NCI-H1092 treated with DMSO at 0.1 percent for 48 hours (cell line): Measurements from ENCODE around the gene SOX10.
"Not testable (repeated sequence)": the region's sequence is repeated elsewhere in the genome, so short reads cannot be mapped to it uniquely, and the experiment has no call there.

Source experiments
- DNase-seq: peaks from one replicate; lab custom pipeline; 2025; lab: John Stamatoyannopoulos, UW

The SOX10 gene

DNA sequence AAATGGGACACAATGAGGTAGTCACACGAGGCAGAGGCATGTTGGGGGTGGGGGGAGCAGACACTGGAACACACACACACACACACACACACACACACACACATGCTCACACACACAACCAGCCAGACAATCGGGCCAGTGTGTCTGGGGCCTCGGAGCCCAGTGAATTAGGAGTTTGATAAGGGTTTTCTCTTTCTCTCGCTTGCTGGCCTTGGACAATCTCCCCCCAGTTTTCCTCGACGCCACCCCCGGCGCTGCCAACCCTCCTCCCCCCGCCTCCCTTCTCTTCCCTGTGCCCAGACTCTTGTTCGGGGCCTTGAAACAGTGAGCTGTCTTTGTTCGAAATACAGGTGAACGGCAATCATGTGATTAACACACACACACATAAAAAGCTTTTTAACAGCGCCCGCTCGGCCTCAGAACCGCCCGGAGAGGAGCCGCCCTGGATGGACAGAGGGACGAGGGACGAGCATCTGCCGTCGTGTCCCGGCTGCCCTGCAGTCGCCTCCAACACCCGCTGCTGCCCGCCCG lies 1.5 kb upstream of the SOX10 start:
- no peak for DNase-seq

DNA sequence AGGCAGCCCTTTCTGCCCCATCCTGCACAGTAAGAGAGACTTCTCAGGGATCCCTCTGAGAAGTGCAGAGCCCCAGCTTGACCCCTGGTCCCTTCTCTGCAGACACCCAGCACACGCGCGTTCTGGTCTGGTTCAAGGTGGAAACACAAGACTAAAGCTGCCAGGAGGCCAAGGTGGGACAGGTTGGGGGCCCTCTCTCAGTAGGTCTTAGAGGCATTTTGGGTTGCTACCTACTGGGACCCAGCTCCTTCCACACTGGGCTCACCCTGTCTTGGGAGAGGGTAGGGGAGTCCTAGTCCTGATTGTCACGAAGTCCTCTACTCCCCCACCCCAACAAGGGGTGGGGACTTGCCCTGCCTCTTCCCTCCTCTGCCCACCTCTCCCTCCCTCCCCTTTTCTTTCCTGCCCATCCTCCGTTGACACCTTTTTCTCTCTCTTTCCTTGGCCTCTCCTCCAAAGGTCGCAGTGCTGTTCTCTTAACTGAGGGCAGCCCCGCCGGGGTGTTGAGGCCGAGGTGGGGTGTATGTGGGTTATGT lies 763 bp upstream of the SOX10 start:
- DNase-seq = no peak

DNA sequence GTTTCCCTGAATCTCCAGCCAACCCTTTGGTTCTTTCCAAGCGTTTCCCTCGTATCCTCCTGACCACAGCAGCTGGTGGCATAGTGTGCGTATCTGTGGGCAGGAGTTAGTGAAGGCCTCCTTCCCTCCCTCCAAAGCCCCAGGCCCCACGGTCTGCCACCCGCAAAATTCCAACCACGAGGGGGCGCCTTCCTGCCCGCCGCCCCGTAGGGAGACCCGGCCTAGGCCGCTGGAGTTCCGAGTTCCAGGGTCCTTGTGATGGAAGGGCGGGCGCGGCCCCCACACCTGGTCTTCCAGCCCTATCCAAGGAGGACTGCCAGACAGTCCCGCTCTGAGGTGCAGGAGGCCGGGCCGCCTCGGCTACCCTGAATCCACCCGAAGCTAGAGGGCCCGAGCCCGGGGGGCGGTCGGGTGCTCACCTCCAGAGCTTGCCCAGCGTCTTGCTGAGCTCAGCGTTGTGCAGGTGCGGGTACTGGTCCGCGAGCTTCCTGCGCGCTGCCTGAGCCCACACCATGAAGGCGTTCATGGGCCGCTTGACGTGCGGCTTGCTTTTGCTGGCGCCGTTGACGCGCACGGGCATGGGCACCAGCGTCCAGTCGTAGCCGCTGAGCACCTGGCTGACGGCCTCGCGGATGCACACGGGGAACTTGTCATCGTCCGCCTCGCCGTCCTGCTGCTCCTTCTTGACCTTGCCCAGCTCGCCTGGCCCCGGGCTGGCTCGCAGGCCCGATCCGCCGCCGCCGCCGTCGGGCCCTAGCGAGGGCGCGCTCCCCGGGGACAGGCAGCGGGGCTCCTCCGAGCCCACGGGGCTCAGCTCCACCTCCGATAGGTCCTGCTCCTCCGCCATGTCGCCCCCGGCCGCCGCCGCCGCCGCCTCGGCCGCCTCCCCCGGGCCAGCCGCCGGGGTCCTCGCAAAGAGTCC lies 1.2 kb downstream of the SOX10 start:
- DNase-seq = no peak

DNA sequence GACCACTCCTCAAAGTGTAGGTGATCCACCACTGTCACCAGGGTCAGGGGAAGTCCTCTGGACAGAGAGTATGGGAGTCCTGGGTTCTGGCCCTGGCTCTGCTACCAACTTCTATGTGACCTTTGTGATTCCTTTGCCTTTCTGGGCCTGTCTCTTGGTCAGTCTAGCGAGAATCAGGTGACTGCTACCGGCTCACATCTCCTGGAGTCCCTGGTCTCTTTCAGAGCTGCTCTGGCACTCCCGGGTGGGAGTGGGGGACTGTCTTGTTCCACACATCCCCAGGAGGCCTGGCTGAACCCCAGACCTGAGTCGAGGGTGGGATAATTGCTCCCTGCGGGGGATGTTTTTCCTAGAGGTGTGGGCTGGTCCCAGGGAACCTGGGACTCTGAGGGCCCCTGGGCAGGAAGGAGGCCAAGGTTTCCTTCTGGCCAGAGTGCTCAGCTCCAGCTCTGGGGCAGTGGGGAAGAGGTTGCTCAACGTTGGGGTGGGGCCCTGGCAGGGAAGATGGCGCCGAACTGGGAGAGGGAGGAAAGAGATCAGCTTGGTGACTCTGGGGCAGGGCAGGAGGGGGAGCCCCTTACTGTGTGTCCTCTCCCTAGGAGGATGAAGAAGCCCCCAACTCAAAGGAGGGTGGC lies 2.1 kb downstream of the SOX10 start:
- no peak for DNase-seq

DNA sequence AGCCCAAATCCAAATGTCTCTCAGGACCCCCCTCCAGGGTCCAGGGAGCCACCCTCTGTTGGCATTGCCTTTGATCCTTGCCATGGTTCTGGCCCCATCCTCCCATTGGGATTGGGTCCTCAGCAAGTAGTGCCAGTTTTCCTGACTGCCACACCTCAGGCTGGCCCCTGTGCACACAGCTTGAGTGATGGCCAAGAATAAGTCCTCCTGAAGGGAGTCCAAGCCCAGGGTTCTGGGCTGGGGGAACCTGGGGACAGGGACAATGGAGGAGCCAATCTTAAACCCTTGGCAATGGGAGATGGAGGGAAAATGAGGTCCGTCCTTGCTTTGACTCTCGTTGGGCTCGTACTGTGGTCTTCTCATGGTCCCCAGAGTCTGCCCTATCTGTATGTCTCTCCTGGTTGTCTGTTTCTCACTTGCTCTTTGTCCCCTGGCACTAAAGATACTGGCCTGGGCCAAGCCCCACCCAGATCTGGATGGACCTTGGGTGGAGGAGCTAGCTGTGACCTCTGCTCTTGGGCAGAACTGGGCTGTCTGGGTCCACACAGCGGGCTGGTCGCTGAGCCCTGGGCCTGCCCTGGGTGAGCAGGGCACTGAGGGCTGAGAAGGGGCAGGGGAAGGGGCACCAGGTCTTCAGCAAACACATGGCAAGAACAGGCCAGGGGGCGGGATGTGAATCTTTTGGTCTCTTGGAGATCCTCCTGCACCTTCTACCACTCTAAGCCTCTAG lies 2.9 kb downstream of the SOX10 start:
- DNase-seq = no peak

DNA sequence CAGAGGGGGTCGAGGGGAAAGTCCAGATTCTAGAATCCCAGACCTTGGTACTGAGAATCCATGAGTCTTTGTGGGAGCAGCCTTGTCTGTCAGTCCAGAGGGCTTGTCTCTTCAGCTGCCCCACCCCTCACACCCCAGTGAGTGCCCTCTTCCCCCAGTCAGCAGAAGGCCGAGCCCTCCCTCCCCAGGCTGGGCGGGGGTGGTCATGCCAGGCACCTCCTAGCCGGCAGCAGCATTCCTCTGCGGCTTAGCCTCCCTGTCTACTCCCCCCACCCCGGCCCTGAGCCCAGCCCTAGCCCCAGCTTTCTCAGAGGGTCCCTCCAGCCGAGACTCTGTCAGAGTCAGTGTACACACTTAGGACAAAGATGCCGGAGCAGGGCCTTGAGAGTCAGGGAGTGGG lies 4.6 kb downstream of the SOX10 start:
- DNase-seq = no peak

DNA sequence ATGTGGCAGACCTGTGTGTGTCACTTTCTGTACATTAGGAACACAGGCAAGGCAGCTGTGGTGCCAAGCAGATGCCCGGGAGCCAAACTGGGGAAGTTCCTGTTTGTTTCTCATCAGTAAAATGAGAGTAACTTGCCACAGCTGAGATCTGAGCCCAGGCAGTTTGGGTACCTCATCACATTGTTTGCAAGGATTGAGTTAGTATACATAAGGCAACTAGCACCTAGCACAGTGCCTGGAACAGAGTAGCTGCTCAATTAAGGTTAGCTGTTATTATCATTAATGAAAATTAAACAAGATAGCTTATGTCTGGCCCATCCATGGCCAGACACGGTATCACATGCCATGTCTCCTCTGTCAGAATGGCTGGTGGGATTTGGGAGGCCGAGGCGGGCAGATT lies 7.8 kb downstream of the SOX10 start:
- DNase-seq = no peak

DNA sequence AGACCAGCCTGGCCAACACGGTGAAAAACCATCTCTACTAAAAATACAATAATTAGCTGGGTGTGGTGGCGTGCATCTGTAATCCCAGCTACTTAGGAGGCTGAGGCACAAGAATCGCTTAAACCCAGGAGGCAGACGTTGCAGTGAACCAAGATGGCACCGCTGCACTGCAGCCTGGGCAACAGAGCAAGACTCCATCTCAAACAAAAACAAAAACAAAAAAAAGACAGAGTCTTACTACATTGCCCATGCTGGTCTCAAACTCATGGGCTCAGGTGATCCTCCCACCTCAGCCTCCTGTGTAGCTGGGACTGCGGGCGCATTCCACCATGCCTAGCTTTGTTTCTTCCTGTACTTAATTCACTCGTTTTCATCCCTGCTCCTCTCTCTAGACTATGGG lies 8.3 kb downstream of the SOX10 start:
- DNase-seq = not testable (repeated sequence)

DNA sequence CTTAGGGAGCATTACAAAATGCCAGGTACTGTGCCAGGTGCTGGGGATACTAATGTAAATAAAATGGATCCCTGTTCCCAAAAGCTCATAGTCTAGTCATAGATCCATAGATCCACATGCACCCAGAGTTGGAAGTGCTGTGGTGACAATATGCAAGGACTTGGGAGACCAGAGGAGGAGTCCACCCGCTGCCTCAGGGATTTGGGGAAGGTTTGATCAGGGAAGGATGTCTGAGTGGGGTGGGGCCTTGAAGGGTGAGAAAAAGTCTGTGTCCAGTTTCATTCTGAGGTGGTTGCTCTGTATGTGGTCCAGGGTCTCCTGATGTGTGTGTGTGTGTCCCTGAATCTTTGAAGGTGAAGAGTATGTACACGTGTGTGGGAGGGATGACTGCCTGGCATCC lies 9.2 kb downstream of the SOX10 start:
- no peak for DNase-seq

DNA sequence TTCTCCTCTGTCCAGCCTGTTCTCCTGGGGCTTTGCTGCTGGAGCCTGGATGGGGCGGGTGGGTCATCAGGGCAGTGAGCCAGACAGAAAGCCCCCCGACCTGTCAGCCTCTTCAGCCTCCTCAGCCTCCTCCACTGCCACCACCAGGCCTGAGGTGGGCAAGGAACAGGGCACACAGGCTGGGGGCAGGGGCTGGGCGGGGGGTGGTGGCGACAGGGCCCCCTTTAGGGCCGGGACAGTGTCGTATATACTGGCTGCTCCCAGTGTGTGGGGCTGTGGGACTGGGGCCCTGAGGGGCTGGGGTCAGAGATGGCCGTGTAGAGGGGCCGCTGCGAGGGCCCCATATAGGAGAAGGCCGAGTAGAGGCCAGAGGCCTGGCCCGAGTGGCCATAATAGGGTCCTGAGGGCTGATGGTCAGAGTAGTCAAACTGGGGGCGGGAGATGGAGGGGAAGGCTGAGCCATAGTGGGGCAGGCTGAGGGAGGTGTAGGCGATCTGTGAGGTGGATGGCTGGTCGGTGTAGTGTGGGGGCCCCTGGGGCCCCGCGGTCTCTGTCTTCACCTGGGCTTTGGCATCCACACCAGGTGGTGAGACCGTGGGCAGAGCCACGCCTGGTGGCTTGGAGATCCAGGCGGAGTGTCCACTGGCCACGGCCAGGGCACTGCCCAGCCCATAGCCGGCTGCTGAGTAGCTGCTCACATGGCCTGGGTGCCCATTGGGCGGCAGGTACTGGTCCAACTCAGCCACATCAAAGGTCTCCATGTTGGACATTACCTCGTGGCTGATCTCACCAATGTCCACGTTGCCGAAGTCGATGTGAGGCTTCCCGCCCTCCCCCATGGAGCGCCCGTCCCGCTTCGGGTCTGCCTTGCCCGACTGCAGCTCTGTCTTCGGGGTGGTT lies 10.8 kb downstream of the SOX10 start:
- DNase-seq = no peak

DNA sequence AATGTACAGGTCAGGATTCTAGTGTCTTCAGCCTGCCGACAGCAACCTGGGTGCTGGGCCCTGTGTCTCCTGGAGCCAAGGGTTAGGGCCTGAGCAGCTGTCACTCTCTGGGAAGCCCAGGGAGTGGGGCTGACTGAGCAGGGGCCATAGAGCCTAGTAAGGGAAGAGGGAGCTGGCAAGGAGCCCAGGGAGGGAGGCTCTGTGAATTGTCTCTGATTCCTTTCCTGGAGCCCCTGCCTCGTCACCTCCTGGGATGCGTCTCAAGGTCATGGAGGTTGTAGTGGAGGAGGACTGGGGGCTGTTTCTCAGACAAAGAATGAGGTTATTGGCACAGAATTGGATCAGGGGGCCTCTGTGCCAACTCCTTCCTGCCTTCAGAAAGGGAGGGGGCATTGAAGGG lies 11.8 kb downstream of the SOX10 start:
- DNase-seq = peak; percentile 22

DNA sequence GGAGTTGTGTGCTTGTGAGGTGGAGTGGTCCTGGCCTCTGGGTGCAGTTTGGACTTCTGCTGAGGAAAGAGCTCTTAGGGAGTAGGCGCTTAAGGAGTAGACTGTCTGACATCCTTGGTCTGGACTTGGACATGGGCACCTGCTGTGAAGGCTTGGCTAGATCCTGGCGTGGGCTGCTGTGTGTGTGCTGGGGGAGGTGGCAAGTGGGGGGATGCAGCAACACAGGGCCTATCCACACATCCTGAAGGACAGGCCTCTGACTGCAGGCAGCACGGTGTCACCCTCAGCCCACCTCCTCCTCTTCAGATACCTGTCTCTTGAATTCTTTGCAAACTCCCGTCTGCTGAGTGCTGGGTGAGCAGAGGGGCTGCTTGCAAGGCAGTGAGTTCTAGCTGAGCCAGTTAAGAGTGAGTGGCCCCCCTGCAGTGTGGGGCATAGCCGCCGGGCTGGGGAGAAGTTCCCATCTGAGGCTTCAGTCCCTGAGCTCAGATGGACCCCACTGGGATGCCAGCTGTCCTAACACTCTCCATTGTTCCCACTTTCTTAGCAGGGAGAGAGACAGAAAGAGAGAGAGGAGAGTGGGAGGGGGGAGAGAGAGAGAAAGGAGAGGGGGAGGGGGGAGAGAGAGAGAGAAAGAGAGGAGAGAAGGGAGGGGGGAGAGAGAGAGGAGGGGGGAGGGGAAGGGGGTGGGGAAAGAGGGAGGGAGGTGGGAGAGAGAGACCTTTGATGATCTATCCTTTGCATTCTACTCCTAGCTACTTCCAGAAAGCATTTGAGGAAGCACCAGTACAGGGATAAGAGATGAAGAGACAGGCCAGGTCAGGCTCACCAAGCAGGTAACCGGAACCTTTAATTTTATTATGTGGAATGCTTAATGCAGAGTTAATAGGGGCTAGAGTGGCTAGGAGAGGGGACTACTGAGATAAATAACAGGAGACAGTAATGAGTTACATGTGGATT lies 12.6 kb downstream of the SOX10 start:
- no peak for DNase-seq

DNA sequence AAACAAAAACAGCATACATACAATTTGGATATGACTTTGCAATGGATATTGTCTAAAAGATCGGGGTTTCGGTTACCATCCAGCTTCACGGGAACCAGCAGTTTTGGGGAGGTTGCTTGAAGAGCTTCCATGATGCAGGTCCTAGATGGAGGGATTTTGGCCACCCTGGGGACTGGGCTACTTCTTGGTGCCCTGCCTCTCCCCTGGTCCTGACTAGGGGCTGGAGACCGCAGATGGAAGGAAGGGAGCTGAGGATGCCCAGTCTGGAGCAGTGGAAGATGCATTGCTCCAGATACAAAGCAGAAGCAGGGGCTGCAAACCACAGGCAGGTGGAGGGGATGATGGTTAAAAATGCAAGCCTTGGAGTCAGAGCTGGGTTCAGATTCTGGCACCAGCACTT lies 13.5 kb downstream of the SOX10 start:
- DNase-seq = no peak

DNA sequence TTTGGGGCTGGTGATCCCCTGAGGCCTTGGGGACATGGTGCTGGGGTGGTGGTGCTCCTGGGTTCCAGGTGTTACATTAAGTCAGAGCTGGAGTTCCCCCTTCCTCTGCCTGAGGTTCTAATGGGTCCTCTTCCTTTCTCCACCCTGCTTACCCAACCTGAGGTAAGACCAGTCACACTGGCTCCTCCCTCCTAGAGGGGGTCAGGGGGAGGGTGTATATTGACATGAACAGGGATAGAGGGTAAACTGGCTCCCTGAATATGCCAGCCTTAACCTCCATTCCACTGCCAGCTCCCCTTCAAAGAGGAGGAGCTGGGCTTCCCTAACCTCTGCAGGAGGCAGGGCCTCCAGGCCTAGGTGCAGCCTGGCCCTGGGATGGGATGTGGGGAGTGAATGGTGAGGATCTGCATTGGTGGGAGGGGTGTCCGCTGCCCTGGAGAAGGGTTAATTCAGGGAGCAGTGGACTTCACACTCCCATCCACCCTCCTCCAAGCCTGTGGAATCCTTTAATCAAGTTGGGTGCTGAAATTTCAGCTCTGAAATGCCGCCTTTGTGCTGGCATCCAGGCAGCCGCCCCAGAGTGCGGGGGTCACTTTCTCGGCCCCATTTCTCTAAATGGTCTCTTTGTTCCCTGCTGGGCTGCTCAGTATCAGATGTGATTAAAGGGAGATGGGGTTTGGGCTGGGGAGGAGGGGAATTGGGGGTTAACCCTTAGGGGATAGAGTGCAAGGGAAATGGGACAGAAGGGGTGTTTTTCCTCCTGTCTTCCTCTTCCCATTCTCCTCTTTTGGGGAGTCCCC lies 15.7 kb downstream of the SOX10 start:
- DNase-seq = no peak

DNA sequence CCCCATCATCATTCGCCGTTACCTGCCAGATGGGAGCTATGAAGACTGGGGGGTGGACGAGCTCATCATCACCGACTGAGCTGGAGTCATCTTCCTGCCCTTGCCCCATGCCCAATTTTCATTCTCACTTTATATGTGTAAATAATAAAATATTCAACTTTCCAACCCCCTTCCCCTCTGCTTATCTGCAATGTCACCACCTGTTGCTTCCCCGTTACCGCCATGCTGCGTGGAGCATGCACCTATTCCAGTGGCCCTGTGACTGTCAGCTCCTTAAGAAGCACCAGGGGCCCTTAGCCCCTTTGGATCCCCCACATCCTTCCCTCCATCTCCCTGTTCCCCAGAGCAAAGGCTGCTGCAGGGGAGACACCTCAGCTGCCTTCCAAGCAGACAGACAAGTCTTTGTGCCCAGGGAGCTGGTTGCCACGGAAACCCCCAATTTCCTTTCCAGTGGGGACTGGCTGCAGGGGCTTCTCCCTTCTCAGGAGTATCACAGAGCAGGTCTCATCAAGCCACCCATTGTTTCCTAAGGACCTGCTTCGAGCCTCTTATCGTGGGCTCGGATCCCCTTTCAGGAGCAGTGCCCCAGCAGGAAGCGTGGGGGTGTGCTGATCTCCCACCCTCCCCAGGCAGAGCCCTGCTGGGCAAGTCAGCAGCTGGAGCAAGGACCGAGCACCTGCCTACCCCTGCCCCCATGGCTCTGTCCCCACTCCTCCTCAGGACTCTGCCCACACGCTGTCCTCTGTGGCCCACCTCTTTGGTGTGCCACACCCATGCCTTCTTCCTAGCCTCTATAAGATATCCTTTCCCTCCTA lies 16.5 kb downstream of the SOX10 start:
- no peak for DNase-seq

DNA sequence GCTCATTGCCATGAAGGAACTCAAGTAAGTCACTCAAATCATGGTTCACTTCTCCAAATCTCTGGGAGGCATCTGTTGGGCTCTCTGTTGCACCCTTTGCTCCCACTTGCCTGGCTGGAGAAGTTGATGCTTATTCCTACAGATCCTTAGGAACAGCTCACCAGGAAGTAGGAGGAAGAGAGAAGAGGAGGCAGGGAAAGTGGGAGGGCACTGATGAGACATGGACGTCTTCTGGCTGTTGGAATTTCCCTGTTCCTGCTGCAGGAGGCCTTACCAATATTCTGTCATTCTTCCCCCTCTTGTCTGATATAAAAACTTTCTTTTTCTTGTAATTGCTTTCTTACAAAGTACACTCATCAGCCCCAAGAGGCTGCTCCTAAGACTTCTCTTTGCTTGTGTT lies 17.2 kb downstream of the SOX10 start:
- DNase-seq = no peak

DNA sequence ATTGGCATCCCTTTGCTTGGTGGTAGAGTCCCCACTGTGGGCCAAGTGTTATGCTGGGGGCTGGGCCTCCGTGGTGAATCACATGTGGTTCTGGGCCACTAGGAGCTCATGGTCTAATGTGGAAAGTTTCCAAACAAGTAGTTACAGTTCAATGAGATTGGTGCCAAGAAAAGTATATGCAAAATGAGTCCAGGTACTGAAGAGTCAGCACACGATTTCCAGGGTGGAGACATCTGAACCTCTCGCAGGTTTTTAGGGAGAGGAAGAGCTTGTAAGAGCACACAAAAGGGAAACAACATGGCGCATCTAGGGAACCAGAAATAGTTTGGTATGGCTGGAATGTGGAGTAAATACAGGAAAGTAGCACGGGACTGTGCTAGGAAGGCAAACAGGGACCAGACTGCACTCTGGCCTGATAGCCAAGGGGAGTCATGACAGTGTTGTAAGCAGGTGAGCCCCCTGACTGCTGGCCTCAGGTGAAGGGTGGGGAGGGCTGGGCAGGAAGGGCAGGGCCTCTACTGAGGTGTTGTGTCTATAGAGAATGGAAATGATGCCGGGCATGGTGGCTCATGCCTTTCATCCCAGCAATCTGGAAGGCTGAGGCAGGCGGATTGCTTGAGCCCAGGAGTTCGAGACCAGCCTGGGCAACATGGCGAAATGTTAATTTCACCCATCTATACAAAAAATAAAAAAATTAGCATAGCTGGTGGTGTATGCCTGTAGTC lies 18.3 kb downstream of the SOX10 start:
- no peak for DNase-seq

DNA sequence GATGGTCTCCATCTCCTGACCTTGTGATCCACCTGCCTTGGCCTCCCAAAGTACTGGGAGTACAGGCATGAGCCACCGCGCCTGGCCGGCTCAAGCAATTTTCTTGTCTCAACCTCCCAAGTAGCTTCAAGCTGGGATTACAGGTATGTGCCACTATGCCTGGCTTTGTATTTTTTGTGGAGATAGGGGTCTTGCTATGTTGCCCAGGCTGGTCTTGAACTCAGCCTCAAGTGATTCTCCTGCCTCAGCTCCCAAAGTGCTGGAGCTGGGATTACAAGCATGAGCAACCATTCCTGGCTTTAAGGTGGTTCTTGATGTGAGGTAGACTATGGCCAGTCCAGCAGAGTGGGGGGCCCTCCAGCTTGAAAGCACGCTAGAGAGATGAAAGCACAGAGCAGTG lies 23.3 kb downstream of the SOX10 start:
- no peak for DNase-seq
